H1 (cell line): Measurements from ENCODE around the gene ZDHHC1. TPM values are rescaled to one million over a fixed set of nuclear protein-coding genes. Genes with fewer than 3 reads are reported as not detected.
A peak's percentile ranks its signal among the peaks of the same experiment; 100 is the strongest.

Experiments used
- CTCF ChIA-PET: fragments of 300-600 bp; sonication (Branson Sonifier 250); formaldehyde crosslinking; loops from one replicate; lab custom pipeline; 2021; ENCODE audit not compliant: partially characterized antibody; lab: Charles Lee
- POLR2A ChIA-PET: fragments of 300-600 bp; sonication (Branson Sonifier 250); formaldehyde crosslinking; loops from one replicate; lab custom pipeline; 2021; ENCODE audit warnings: inconsistent platforms; ENCODE audit not compliant: partially characterized antibody; lab: Charles Lee
- DNase-seq, 2 experiments: peaks; one replicate each; pipeline versions ENCODE4 v3.0.0 to v3.0.0-alpha.2; 2010 to 2022; ENCODE audit warnings: low spot score in 2 of 2, low read depth in 1 of 2, mixed read lengths in 1 of 2
- FAIRE-seq: peaks from 2 replicates; lab custom pipeline; 2011; peaks lifted over from hg19 to GRCh38; lab: Jason Lieb, UNC
- H2AFZ ChIP-seq: 2 replicates; pipeline ENCODE4 v1.8.1; 2012; ENCODE audit warnings: low read length, inconsistent platforms
- H2AK5ac ChIP-seq: 2 replicates; pipeline ENCODE4 v1.6.1; 2013; ENCODE audit warnings: low read depth, low read length
- H2BK120ac ChIP-seq: replicated peaks from 2 replicates; pipeline ENCODE3; 2013; ENCODE audit warnings: low read depth, low read length, inconsistent platforms
- H2BK12ac ChIP-seq: 2 replicates; pipeline ENCODE4 v1.6.1; 2013; ENCODE audit warnings: low read depth, low read length
- H2BK15ac ChIP-seq: 2 replicates; pipeline ENCODE4 v1.6.1; 2013; ENCODE audit warnings: low read length
- H2BK20ac ChIP-seq: 2 replicates; pipeline ENCODE4 v1.6.1; 2013; ENCODE audit warnings: low read length
- H2BK5ac ChIP-seq: 2 replicates; pipeline ENCODE4 v1.6.1; 2013; ENCODE audit warnings: low read depth, low read length
- H3K14ac ChIP-seq: 2 replicates; pipeline ENCODE4 v1.6.1; 2013; ENCODE audit warnings: inconsistent platforms; ENCODE audit not compliant: insufficient read length
- H3K18ac ChIP-seq: 2 replicates; pipeline ENCODE4 v1.6.1; 2013; ENCODE audit warnings: low read length; ENCODE audit errors: extremely low read depth
- H3K23ac ChIP-seq: 2 replicates; pipeline ENCODE4 v1.6.1; 2013; ENCODE audit warnings: inconsistent platforms; ENCODE audit not compliant: insufficient read length
- H3K23me2 ChIP-seq: 2 replicates; pipeline ENCODE4 v1.6.1; 2013; ENCODE audit warnings: low read depth, low read length
- H3K27ac ChIP-seq: 2 replicates; pipeline ENCODE4 v1.6.1; 2011; ENCODE audit warnings: low read depth, low read length, inconsistent platforms
- H3K27me3 ChIP-seq, 4 experiments: replicated peaks in 1 of 4; 1 replicate in 1 of 4; 2 replicates in 3 of 4; pipeline versions ENCODE4 v1.6.1 to v1.8.1; 2011 to 2013; ENCODE audit warnings: low read length in 3 of 4, mild to moderate bottlenecking in 3 of 4, inconsistent platforms in 2 of 4, mixed read lengths in 2 of 4, moderate library complexity in 1 of 4; ENCODE audit not compliant: control insufficient read depth in 3 of 4, insufficient read depth in 3 of 4; ENCODE audit errors: extremely low read depth in 1 of 4
- H3K36me3 ChIP-seq, 4 experiments: 2 replicates each; pipeline versions ENCODE4 v1.6.1 to v1.8.1; 2011 to 2013; ENCODE audit warnings: mild to moderate bottlenecking in 4 of 4, low read length in 3 of 4, moderate library complexity in 2 of 4, control low read depth in 1 of 4, inconsistent platforms in 1 of 4; ENCODE audit not compliant: insufficient read depth in 4 of 4, control insufficient read depth in 2 of 4
- H3K4ac ChIP-seq: replicated peaks from 2 replicates; pipeline ENCODE3; 2013; ENCODE audit warnings: low read length, low read depth, mixed read lengths, inconsistent platforms; ENCODE audit not compliant: insufficient read length
- H3K4me1 ChIP-seq, 4 experiments: replicated peaks in 1 of 4; 1 replicate in 1 of 4; 2 replicates in 3 of 4; pipeline versions ENCODE4 v1.6.1 to v1.8.1; 2011 to 2013; ENCODE audit warnings: low read length in 3 of 4, inconsistent platforms in 2 of 4, mixed read lengths in 1 of 4; ENCODE audit not compliant: insufficient read depth in 4 of 4, control insufficient read depth in 3 of 4
- H3K4me2 ChIP-seq, 2 experiments: 2 replicates each; pipeline versions ENCODE4 v1.6.1 to v1.8.1; 2011 to 2013; ENCODE audit warnings: low read depth in 2 of 2, low read length in 2 of 2, control low read depth in 1 of 2, inconsistent platforms in 1 of 2, mild to moderate bottlenecking in 1 of 2; ENCODE audit not compliant: insufficient read depth in 1 of 2
- H3K4me3 ChIP-seq, 4 experiments: fragments of 200-600, 300-600 bp in 1 of 4; sonication (generic), shearing (Covaris generic), sonication (Bioruptor Twin) in 1 of 4; 2 replicates each; pipeline versions ENCODE4 v1.5.1 to v1.8.1; 2011 to 2016; ENCODE audit warnings: low read length in 4 of 4, low read depth in 3 of 4, control low read depth in 2 of 4, inconsistent platforms in 2 of 4, mild to moderate bottlenecking in 2 of 4, mixed read lengths in 1 of 4, moderate library complexity in 1 of 4; ENCODE audit not compliant: insufficient read depth in 2 of 4; ENCODE audit errors: extremely low read depth in 1 of 4
- H3K56ac ChIP-seq: replicated peaks from 2 replicates; pipeline ENCODE3; 2013; ENCODE audit warnings: low read depth, mild to moderate bottlenecking, mixed read lengths, low read length, inconsistent platforms; ENCODE audit not compliant: insufficient read length
- H3K79me1 ChIP-seq: 2 replicates; pipeline ENCODE4 v1.6.1; 2013; ENCODE audit warnings: low read depth, low read length, control low read depth
- H3K79me2 ChIP-seq, 2 experiments: 2 replicates each; pipeline versions ENCODE4 v1.6.1 to v1.8.1; 2012 to 2013; ENCODE audit warnings: low read length in 2 of 2, mild to moderate bottlenecking in 2 of 2, inconsistent platforms in 1 of 2; ENCODE audit not compliant: insufficient read depth in 2 of 2, control insufficient read depth in 1 of 2
- H3K9ac ChIP-seq, 4 experiments: replicated peaks in 1 of 4; 1 replicate in 1 of 4; 2 replicates in 3 of 4; pipeline versions ENCODE4 v1.6.1 to v1.8.1; 2011 to 2013; ENCODE audit warnings: low read depth in 3 of 4, low read length in 3 of 4, control low read depth in 2 of 4, mild to moderate bottlenecking in 2 of 4, moderate library complexity in 2 of 4, inconsistent platforms in 1 of 4; ENCODE audit errors: extremely low read depth in 1 of 4
- H3K9me3 ChIP-seq, 2 experiments: 2 replicates each; pipeline versions ENCODE4 v1.6.1 to v1.8.1; 2012 to 2013; ENCODE audit warnings: mild to moderate bottlenecking in 2 of 2, moderate library complexity in 2 of 2, control low read depth in 1 of 2, inconsistent platforms in 1 of 2, low read depth in 1 of 2, low read length in 1 of 2, mixed read lengths in 1 of 2; ENCODE audit not compliant: insufficient read depth in 2 of 2
- H4K20me1 ChIP-seq, 2 experiments: replicated peaks in 1 of 2; 2 replicates each; pipeline versions ENCODE3 to v1.8.1; 2011 to 2013; ENCODE audit warnings: inconsistent platforms in 2 of 2, low read length in 2 of 2, mild to moderate bottlenecking in 1 of 2; ENCODE audit not compliant: insufficient read depth in 2 of 2, control insufficient read depth in 1 of 2
- H4K5ac ChIP-seq: 2 replicates; pipeline ENCODE4 v1.6.1; 2013; ENCODE audit warnings: low read length, low read depth, mixed read lengths, inconsistent platforms; ENCODE audit not compliant: insufficient read length
- H4K8ac ChIP-seq: 2 replicates; pipeline ENCODE4 v1.8.0; 2013; ENCODE audit warnings: mild to moderate bottlenecking, moderate library complexity, low read length, inconsistent platforms; ENCODE audit not compliant: insufficient read depth; ENCODE audit errors: extremely low read depth
- H4K91ac ChIP-seq: replicated peaks from 2 replicates; pipeline ENCODE3; 2013; ENCODE audit warnings: low read length, mixed read lengths, inconsistent platforms; ENCODE audit not compliant: insufficient read length
- BACH1 ChIP-seq: IDR thresholded peaks from 2 replicates; pipeline ENCODE4 v1.6.1; 2012; ENCODE audit warnings: low read length, improper control_type of control experiment
- CEBPB ChIP-seq: IDR thresholded peaks from 2 replicates; pipeline ENCODE4 v1.6.1; 2012; ENCODE audit warnings: low read depth, low read length
- CHD1 ChIP-seq: IDR thresholded peaks from 2 replicates; pipeline ENCODE4 v1.6.1; 2012; ENCODE audit warnings: low read depth, low read length, improper control_type of control experiment
- HDAC2 ChIP-seq, 2 experiments: fragments of 300-600 bp in 1 of 2; sonication (generic) in 1 of 2; IDR thresholded peaks; 2 replicates each; pipeline ENCODE4 v1.6.1; 2011 to 2012; ENCODE audit warnings: low read depth in 2 of 2, low read length in 2 of 2, mild to moderate bottlenecking in 2 of 2, moderate library complexity in 2 of 2, borderline replicate concordance in 1 of 2, inconsistent platforms in 1 of 2
- RAD21 ChIP-seq, 2 experiments: IDR thresholded peaks in 1 of 2; conservative IDR thresholded peaks in 1 of 2; 2 replicates each; pipeline ENCODE4 v1.6.1; 2011; ENCODE audit warnings: low read depth in 2 of 2, low read length in 2 of 2, improper control_type of control experiment in 1 of 2, inconsistent platforms in 1 of 2, mild to moderate bottlenecking in 1 of 2, moderate library complexity in 1 of 2
- RBBP5 ChIP-seq: IDR thresholded peaks from 2 replicates; pipeline ENCODE4 v1.7.1; 2012; ENCODE audit warnings: low read depth, mild to moderate bottlenecking, inconsistent platforms, low read length, moderate library complexity, borderline replicate concordance
- RFX5 ChIP-seq: IDR thresholded peaks from 2 replicates; pipeline ENCODE4 v1.6.1; 2011; ENCODE audit warnings: low read depth, low read length, improper control_type of control experiment, borderline replicate concordance
- WGBS, 2 experiments: shearing (Covaris generic) in 1 of 2; methylation state at CpG; one replicate each; pipeline versions ENCODE4 v1.1.6 to v1.1.7; 2013 to 2015; ENCODE audit warnings: low lambda C conversion rate in 2 of 2, mixed read lengths in 2 of 2, inconsistent platforms in 1 of 2, low coverage in 1 of 2, missing lambda C conversion rate in 1 of 2; ENCODE audit not compliant: insufficient replicate concordance in 2 of 2, insufficient coverage in 1 of 2, insufficient read length in 1 of 2; ENCODE audit errors: extremely low coverage in 1 of 2, missing lambda C conversion rate in 1 of 2; 5-methylcytosine and 5-hydroxymethylcytosine counted together
- polyA plus RNA-seq, 7 experiments: library from polyadenylated mRNA; depleted of rRNA in 3 of 7; stranded (reverse) in 5 of 7; unstranded in 2 of 7; fragments of >200 nt in 5 of 7; fragments of 200-250 nt in 2 of 7; gene quantifications; 1 replicate in 5 of 7; 2 replicates in 1 of 7; 4 replicates in 1 of 7; pipeline versions ENCODE4 v1.2.1 to v1.2.3, GENCODE V29; 2011 to 2013; ENCODE audit warnings: missing spikeins in 2 of 7, mixed read lengths in 2 of 7
- total RNA-seq: library from RNA; stranded (reverse); fragmentation: NEBNext Ultra II Directional; extraction: Animal tissue kit (Norgen Biotek cat#: 25700); gene quantifications from 2 replicates; pipeline ENCODE4 v1.2.1, GENCODE V29; 2021
- TF ChIP-seq, protein P1 (sequence below): IDR thresholded peaks from 2 replicates; pipeline ENCODE4 v1.6.1; 2011; ENCODE audit warnings: low read depth, mild to moderate bottlenecking, low read length; ENCODE audit not compliant: insufficient read depth

ZDHHC1 gene
- total and polyA plus RNA-seq, 2 of the 8 experiments (the other 6 are each of a cell fraction or from before 2014, with no cell fraction given): 3.1 to 4.9 TPM

DNA sequence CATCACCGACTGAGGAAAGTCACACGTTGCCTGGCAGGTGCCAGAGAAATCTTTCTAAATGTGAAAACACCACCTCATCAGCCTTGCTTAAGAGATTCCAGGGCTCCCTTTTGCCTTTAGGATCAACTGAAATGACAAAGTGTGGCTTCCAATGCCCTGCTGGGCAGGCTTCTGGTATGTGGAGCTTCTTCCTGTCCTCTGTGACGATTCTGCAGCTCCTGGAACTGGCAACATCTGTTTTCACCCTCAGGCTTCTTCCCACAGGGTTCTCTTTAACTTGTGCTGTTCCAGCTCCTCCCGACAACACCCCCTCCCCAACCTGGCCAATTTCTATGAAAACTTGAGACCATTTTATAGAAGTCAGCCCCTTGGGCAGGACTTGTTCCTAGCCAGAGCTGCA is 4.8 kb upstream of the ZDHHC1 start:
- TF ChIP-seq RAD21 (IDR thresholded peaks at IDR 0.05 in 1 of 2, conservative IDR thresholded peaks at IDR 0.05 in 1 of 2; ENCODE audit: low read depth in 2 of 2, low read length in 2 of 2) (no peak), CHD1 (no peak), HDAC2 (IDR thresholded peaks at IDR 0.05; ENCODE audit: borderline replicate concordance in 1 of 2, low read depth in 2 of 2, low read length in 2 of 2) (no peak), RBBP5 (no peak), RFX5 (no peak), BACH1 (no peak), CEBPB (no peak)
- TF ChIP-seq, protein P1, sequence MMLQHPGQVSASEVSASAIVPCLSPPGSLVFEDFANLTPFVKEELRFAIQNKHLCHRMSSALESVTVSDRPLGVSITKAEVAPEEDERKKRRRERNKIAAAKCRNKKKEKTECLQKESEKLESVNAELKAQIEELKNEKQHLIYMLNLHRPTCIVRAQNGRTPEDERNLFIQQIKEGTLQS: no peak
- Histone ChIP-seq H3K4me1 (peaks cover 20 to 34% (median 27%) of the 10 kb centered on the region in 4 experiments), H3K4me3 (no peak overlapping the region), H3K9me3 (no peaks in the 10 kb centered on the region), H3K9ac (no peak overlapping the region), H3K4me2 (peak overlapping the region in 1 of 2 experiments; percentile 34; a peak in 1 of 4 replicates), H3K18ac (peak overlapping the region; percentile 88), H3K79me1 (no peaks in the 10 kb centered on the region; the same call in 1 of the 2 replicates), H3K4ac (peak overlapping the region; percentile 57), H4K20me1 (no peaks in the 10 kb centered on the region), H4K91ac (peak overlapping the region; percentile 89), H4K8ac (no peak overlapping the region), H3K14ac (no peak overlapping the region), H2BK12ac (peak overlapping the region; percentile 98; the same call in 1 of the 2 replicates), H2AK5ac (peak overlapping the region; percentile 82; the same call in 1 of the 2 replicates), H2AFZ (no peak overlapping the region), H3K23me2 (peaks cover under 1% of the 10 kb centered on the region; the same call in 1 of the 2 replicates), H2BK120ac (peak overlapping the region; percentile 88), H2BK20ac (peak overlapping the region; percentile 96), H2BK5ac (peak overlapping the region; percentile 89), H3K27me3 (no peaks in the 10 kb centered on the region; a peak in 1 of 7 replicates), H4K5ac (no peak overlapping the region), H3K27ac (no peak overlapping the region), H2BK15ac (0 out of 2 replicates have a peak overlapping the region, but pooled peaks have one; percentile 46), H3K56ac (no peak overlapping the region), H3K79me2 (no peaks in the 10 kb centered on the region), H3K23ac (no peak overlapping the region), H3K36me3 (no peaks in the 10 kb centered on the region)
- no peak for DNase-seq
- POLR2A ChIA-PET: interaction anchor here (1.1 to 2.7 kb wide), 4 partner anchors 10 to 187 kb away, joined by 3 to 16 read pairs (median 3); partner anchors contain the start of gene HSD11B2
- CTCF ChIA-PET: interaction anchor here (0.6 to 24.6 kb wide), 11 partner anchors 12 to 354 kb away, joined by 3 to 476 read pairs (median 4); partner anchors contain the start of gene TPPP3
- WGBS, 2 experiments: 76% methylated on average over 4 of the region's 4 CpGs; no CpG with 5 or more reads in 1 of the 2 experiments
- no peak for FAIRE-seq
